Right lung (tissue), 5 donors: ENCODE results near the gene SMIM20. TPM values are rescaled to one million over a fixed set of nuclear protein-coding genes. Genes with fewer than 3 reads are reported as not detected.
A peak's percentile ranks its signal among the peaks of the same experiment; 100 is the strongest.
"Not testable (repeated sequence)": the region's sequence is repeated elsewhere in the genome, so short reads cannot be mapped to it uniquely, and the experiment has no call there.

Source experiments
- DNase-seq, 2 donors: peaks; one replicate each; pipeline ENCODE4 v3.0.0-alpha.2; 2013
- polyA plus RNA-seq, 5 donors: library from polyadenylated mRNA; unstranded; fragments of 120-200 nt; gene quantifications; one replicate each; pipeline versions ENCODE4 v1.2.1 to v1.2.3, GENCODE V29; 2013; ENCODE audit warnings: inconsistent platforms in 1 of 5, low replicate concordance in 1 of 5; ENCODE audit not compliant: insufficient read length in 5 of 5, insufficient read depth in 1 of 5

SMIM20 gene
- polyA plus RNA-seq, 5 donors: 37.8 to 52.2 (median 44.0) TPM

DNA sequence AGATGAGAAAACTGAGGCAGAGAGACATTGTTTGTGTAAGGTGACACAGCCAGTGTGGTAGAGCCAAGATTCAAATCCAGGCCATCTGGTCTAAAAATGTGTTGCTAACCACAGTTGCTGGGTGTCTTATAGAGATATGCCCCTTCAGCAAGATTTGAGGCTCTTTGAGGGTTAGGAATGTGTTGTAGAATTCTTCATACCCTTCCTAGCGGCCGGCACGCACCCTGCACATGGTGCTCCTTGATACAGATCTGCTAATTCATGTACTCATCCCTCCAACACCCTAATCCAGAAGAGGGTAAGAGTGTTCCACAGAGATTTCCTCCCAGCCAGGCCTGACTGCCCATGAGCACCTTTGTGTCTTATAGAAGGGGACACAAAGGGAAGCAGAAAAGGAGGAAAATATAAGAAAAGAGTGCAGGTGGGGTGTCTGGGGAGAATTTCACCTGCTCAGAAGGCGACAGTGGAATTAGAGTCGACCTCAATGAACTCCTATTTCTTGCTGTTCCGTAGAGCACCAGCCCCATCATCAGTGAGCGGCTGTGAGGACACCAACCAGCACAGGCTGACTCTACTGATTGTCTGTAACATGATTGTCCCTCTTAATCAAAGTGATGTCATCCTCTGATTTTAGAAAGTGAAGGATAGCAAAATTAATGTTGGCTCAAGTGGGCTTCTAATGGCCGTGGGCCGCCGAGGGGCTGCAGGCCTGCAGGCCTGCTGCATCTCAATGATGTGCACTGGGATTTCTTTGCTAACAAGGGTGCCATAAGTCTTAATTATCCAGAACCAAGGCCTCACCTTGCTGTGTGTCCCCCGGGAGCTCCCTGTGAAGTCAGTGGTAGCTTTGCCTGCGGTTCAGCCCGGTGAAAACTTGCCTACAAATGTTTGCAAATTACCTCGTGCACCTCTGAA lies 24.2 kb upstream of the SMIM20 start:
- DNase-seq: no peak

DNA sequence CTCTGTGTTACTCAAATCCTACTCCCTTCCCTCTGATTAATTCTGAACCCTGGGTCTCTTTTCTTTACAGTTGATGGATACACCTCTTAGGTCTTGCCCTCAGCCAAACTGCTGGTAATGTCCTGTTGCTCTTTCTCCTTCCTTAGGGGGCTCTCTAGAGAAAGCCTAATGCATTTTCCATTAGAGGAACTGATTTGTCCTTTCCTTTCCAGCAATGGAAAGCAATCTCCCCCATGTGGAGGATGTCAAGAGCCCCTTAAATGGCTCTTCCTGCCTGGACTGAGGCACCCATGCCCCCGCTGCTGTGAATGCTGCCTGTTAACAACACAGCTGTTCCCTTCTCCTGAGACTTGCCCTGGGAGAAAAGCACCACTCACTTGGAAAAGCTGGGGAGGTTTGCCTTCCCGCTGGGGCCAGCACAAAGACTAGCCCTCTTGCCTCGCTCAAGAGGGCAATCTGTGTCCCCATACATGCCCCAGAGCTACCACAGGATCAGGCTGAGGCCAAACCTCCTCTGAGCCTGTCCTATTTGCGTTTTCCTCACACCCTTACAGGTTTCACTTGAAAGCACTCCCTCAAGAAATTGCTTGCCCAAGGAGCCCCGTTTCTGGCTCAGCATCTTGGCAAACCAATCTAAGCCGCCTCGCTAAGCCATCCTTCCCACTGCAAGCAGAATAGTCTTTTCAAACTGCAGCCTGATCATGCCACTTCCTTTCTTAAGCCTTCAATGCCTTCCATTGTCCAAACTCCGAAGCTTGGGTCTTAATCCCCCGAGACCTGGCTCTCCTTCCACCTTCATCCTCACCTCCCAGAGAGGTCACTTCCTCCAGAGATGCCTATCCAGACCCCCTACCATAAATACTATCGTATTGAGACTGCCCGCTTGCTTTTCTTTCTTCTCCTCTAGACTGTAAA lies 23.2 kb upstream of the SMIM20 start:
- DNase-seq: no peak

DNA sequence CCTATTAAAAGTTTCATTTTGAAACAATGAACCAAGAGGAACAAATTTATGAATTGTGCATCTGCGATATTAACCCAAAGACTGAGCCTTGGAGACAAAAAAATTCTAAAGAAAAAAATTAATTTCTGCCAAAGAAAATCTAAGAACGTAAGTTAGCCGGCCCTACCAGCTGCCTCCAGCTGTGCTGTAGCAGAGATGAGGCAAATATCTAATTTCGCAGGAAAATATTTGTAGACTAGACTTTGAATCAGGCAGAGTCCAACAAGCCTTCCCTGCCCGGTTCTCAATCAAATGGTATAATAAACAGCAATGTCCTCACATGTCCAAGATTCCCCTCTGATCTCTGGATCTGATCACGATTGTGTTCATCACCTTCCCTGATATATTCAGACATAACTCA lies 21.2 kb upstream of the SMIM20 start:
- DNase-seq: peak; percentile 78 to 80

DNA sequence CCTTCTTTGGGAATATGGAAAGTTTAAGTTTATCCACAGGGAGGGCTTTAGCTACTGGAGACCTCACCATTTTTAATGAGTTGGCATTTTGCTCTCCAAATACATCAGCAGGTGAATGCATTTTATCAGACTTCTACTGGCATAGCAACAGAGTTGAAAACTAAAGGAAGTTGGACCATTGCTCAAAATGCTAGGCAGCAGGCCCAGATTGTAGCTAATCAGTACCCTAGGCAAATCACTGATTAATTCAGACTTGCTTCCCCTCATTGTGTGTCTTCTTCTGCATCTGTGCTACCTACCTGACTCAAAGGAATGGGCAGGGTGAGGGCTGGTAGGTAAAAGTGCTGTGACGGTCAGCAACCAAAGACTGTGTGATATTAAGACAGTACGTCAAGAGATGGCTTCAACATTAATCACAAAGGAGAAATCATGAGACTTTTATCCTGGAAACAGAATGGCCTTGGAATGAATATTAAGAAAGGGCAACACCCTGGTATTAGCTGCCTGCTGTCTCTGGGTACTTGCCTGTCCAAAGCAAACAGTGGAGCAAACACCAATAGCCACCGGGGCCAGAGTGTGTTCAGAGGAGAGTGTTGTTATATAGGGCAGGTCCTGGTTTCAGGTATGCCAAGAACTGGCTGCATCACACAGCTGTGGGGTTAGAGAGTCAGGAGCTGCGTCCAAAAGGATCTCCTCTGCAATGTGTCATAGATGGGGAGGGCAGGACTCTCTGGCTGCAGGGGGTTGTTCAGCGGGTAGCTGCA lies 17.1 kb upstream of the SMIM20 start:
- no peak for DNase-seq

DNA sequence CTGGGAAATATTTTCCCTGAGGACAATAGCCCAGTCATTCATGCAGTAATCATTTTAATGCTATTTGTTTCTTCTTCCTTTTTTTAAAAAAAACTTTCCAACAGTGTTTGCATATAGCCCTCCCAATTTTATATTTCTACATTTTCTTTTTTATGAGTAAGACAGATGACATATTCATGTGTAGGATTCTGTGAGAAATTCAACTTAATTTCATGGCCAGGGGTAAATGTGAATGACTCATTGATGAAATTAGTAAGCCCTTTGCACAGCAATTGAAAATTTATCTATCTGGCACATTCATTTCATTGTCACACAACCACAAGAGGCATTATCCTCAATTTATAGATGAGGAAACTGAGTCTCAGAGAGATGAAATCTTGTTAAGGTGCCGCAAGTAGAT lies 13.7 kb upstream of the SMIM20 start:
- no peak for DNase-seq

DNA sequence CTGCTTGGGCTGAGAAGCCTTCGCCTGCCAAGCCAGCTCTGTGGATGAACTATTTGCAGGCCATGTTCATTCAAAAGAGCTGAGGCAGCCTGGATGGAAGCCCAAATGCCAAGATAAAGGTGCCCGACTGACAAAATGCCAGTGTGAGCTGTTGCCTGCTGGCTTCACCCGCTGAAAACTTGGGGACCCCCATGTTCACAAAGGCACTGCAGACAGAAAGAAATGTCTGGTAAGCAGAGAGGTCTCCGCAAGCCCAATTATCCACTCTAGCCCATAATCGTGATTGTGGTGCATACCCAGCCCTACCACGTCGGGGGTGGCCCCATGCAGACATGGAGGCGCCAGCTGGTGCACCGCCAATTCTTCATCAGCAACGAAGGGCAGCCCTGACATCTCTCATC lies 13.0 kb upstream of the SMIM20 start:
- DNase-seq: no peak

DNA sequence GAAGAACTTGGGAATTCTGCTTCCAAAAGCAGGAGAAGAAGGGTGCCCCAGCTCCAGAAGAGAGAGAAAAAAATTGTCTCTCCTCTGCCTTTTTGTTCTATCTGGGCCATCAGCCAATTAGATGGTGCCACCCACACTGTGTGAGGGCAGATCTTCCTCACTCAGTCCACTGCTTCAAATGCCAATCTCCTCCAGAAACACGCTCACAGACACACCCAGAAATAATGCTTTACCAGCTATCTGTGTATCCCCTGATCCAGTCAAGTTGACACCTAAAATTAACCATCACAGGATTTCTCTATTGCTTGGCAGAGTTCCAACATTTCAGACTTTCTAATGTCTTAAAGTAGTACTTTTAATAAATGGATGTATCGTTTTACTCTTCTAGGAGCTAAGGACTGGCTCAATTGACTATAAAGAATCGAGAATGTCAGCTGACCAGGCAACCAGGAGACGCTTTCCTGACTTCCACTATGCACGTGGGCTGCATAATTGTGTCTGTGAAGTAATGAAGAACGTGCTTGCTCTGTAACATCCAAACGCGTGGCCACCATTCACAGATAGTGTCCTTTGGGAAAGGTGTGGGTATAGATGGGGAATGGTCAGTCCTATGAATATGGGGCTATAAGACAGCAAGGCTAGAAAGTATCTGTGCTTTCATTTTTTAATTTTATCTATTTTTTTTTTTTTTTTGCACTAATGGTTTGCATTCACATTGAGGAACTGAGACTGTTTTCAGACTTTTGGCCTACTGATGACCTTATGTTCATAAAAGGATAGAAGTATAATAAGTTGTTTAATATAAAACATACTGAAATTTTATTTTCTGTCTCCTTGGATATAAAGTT lies 9.9 kb upstream of the SMIM20 start:
- no peak for DNase-seq

DNA sequence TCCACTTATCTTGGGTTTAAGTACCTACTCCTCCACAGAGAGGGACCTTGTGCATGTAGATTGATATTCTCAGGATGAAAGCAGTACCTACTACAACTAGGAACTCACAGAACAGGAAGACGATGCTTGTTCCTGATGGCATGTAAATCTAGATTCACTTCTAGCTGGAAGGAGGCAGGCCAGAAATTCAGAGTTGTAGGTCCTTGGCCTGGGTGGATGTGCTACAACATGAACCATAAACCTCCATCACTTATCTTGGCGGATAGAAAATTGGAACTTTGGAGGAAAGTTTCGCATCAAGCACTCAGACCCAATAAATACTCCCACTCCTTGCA lies 9.3 kb upstream of the SMIM20 start:
- DNase-seq: no peak

DNA sequence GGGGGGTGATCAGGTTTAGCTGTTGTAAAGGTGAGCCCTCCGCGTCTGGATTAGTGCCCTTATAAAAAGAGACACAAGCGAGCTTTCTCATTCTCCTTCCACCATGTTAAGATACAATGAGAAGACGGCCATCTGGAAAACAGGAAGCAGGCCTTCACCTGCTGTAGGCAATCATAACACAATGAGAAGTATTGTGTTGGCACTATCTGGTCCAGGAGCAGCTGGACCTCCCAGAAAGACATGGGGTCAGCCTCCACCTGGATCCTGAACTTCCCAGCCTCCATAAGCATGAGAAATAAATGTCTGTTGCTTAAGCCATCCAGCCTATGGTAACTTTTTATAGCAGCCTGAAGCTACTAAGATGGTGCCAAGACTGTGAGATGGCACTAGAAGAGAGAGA lies 8.6 kb upstream of the SMIM20 start:
- DNase-seq: no peak

DNA sequence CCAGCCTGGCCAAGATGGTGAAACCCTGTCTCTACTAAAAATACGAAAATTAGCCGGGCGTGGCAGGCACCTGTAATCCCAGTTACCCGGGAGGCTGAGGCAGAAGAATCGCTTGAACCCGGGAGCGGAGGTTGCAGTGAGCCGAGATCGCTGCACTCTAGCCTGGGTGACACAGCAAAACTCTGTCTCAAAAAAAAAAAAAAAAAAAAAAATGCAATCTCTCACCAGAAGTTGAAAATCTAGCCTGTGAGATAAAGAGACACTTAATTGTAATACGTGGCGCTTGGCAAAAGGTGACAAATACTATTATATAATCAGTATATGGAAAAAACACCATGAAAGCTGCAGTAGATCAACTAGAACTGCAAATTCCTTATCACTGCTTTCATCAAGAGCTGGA lies 7.9 kb upstream of the SMIM20 start:
- not testable (repeated sequence) for DNase-seq

DNA sequence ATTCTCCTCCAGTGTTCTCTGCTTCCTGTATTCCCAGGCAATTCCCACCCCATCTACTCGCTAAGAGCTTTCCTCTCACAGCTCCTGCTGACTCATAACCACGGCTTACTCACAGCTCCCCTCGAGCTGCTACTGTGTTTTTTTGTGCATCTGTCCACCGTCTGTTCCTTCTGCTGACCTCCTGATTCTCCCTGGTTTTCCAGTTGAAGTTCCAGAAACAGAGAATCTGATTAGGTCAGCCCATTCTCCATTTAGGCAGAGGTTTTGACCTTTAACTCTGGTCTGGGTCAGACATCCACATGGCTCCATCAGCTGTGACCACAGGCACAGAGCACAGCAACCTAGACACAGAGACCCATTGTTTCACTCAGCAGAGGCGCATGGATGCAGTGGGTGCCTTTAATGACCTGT lies 5.5 kb upstream of the SMIM20 start:
- DNase-seq: no peak

DNA sequence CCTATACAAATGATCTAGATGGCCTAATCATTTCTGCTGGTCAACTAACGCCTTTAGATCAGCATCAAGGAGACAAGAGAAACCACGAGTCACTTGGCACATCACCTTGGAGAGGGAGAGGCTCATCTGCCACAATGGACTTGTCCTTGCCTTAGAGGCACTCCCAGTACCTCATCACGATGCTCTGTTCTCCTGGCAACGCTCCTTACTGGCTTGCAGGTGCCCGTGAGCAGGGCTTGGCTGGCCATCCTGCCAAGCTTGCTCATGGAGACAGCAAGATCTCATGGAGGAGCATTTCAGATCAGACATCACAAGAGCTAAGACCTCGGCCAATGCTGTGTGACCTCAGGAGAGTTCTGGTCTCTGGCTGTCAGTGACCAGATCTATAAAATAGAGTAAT lies 2.7 kb upstream of the SMIM20 start:
- DNase-seq: no peak

DNA sequence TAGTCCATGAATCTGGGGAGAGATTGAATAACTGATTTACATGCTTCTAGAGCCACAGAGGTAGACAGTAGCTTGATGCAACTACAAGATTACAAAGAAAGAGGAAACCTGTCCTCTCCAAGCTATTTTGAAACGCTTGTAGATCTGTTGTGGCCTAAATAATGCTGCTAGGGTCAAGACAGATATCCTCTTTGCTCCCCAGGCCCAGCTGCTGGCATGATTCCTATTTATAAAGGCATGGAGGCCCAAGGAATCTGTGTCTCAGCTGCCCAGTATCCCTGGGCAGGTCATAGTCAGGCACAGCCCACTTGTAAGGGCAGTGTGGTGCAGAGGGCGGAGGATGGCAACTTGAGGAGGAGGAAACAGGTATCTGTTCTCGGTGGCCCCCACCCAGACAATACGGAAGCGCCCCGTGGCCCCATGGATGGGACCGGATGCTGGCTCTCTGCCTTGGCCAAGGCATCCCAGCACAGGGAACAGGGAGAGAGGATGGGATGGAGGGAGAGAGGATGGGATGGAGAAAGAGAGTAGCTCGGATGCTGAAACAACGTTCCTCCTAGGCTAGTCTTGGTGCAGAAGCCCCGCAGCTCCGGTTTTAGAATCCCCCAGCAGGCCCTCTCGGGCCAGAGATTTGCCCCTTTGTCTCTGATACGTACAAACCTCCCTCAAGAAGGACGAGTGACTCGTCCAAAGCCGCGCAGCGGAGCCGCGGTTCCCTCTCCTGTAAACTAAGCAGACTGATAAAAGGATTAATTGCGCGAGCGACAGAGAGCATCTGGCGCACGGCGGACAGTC lies 767 bp upstream of the SMIM20 start:
- no peak for DNase-seq

DNA sequence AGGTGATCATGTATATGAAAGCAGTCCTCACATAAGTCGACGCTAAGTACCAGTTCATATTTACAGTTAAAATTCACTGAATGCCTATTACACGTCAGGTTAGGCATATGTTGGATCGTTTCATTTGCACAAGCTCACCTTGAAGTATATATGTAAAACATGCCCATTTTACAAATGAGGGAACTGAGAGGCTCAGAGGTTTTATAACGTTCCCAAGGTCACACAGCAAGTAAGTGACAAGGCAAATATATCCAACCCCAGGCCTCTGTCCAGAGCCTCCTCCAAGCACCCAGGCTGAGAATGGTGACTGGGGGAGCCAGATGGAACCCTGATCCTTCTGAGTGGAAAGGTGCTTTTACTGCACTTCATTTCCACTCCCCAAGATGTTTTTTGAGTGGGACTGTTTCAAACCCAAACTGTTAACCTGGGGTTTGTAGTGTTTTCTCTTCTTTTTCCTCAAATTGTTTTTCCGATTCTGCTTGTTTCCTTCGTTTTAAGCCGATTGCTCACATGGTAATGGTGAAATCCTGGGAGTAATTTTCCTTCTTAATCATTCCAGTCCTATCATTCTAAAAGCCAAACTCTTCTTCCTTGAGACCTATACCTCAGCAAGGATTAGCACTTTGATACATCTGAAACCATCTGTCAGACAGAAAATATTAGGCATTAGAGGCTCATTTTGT lies 791 bp downstream of the SMIM20 start:
- DNase-seq: no peak

DNA sequence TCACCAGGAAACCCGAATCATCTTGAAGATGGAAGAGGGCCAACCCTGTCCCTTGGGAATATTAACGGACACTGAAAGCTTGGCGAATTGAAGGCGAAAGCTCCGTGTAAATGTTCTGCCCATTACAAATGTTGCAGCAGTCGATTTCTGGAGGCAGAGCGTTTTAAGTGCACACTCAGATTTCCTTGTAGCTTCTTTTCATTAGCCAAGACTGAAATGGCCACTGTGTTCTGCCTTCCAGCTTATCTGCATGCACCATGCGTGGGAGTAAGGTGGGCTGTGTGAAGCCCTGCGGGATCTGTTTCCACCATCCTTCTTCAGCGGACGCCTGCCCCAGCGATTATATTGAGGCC lies 1.3 kb downstream of the SMIM20 start:
- DNase-seq: no peak

DNA sequence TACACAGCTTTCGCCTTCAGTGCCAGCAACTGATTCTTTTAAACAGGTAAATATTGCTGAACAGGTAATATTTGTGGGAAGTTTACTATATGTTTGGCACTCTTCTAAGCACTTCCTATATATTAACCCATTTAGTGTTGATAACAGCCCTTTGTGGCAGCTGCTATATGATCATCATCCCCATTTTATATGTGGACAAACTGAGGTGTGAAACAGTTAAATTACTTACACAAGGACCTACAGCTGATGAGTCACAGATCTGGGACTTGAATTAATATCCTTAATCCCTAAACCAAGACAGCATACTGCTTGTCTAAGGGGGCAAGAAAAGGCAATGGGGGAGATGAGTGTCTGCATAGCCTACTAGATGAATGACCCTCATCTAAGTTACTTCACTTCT lies 2.9 kb downstream of the SMIM20 start:
- DNase-seq: no peak

DNA sequence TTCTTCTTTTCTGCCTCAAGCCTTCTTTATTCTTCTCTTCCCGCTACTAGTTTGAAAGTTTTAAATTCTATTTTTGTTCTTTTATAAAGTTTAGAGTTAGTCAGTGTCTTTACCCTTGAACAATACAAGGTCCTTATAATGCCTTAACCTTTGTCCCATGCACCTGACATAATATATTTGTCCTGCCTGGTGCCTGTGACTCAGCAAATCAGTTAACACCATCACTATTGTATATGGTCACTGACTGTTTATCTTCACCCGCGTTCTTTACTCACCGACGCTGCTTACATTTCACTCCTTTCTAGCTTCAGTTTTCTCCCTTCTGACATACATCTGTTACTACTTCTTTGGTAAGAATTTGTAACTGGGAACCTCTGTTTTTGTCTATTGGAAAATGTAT lies 5.7 kb downstream of the SMIM20 start:
- no peak for DNase-seq

DNA sequence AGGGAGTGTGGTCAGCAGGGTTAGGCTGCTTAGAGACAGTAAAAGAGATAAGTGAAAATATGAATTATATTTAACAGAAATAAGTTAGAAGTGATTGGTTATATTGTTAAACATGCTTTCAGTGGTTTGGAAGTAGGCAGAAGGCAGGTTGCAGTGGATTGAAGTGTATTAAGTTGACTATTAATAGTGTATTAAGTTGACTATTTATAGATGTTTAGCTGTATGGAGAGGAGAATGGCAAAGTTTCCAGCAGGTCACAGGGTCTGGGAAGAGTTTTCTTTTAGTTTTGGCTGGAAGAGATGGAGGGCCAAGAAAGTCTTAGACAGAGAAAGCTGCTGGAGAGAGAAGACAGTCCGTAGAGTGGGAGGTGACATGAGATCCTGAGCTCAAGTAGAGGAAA lies 7.9 kb downstream of the SMIM20 start:
- no peak for DNase-seq

DNA sequence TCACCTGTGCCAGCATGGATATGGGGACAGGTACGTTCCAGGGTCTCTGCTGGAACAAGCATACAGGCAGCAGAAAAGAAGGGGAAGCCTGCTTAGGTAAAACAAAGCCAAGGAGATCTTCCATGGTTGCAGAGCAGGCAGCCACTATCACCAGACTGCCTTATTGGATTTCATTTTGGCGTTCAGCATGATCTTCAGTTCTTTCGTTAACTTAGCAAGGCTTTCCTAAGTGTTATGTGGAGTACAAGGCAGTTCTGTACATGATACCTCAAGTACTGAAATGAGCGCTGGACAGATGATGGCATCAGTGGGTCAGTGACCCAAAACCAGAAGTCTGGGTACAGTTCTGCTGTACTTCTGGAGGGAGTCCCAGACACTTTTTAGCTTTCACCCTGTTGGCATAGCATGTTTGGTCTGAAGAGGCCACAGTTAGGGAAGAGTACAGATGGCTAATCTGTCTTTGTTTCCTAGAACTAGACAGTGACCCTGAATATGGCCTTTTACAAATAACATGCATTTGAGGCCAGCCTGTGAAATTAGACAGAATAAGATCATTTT lies 8.9 kb downstream of the SMIM20 start:
- no peak for DNase-seq

DNA sequence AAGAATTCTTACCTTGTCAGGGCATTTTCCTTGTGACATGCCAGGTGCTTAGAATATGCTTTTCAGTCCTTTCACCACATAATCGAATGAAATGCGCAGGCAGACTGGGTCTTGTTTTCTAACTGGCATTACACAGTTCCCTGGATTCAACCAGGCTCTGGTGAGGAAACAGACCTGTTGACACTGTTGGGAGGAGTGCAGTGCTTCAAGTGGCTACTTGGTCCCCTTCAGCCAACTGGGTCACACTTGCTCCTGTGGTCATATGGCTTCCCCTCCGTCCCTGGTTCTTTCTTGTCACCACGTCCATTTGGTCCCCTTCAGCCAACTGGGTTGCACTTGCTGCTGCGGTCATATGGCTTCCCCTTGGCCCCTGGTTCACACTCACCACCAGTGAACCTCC lies 9.7 kb downstream of the SMIM20 start:
- no peak for DNase-seq
